Stimulated activated CD4-positive, alpha-beta T cell treated with anti-CD3 and anti-CD28 coated beads, Interleukin-12 subunit alpha, Interleukin-12 subunit beta, amount 100 ng/mL, for 24 hours (primary cell): ENCODE results near the gene GLRX5.
A peak's percentile ranks its signal among the peaks of the same experiment; 100 is the strongest.

Source experiments
- DNase-seq, 2 experiments: peaks; one replicate each; pipeline ENCODE4 v3.0.0-alpha.2; 2020; ENCODE audit warnings: low read depth in 2 of 2

Gene GLRX5

GRCh38 chr14:95515596-95516552, 19.0 kb upstream of the GLRX5 start:
- peak; percentile 72 to 79 for DNase-seq

- DNase-seq, result peak in 1 of 2 experiments; percentile 46
Measured at GRCh38 chr14:95516554-95517181, 18.2 kb upstream of the GLRX5 start, which contains the start of gene SYNE3. SYNE3 (minus strand) TSS chr14:95516650; CDS start chr14:95475821, 40,829 bp downstream.

- no peak for DNase-seq
Measured at GRCh38 chr14:95518045-95518751, 16.7 kb upstream of the GLRX5 start.

- peak; percentile 50 to 64 for DNase-seq
Measured at GRCh38 chr14:95519699-95520098, 15.2 kb upstream of the GLRX5 start.

GRCh38 chr14:95520346-95520745, 14.5 kb upstream of the GLRX5 start:
- DNase-seq, result no peak

- DNase-seq, result no peak
Measured at GRCh38 chr14:95521001-95521400, 13.8 kb upstream of the GLRX5 start.

- no peak for DNase-seq
Measured at GRCh38 chr14:95522116-95522515, 12.7 kb upstream of the GLRX5 start.

GRCh38 chr14:95522556-95522955, 12.3 kb upstream of the GLRX5 start:
- DNase-seq, result no peak

GRCh38 chr14:95523051-95523814, 11.6 kb upstream of the GLRX5 start:
- DNase-seq, result no peak

GRCh38 chr14:95523815-95524448, 10.9 kb upstream of the GLRX5 start:
- DNase-seq, result no peak

GRCh38 chr14:95524706-95525512, 9.9 kb upstream of the GLRX5 start:
- DNase-seq, result no peak

GRCh38 chr14:95525999-95526398, 8.9 kb upstream of the GLRX5 start:
- no peak for DNase-seq

GRCh38 chr14:95526483-95527386, 8.1 kb upstream of the GLRX5 start:
- DNase-seq, result no peak

GRCh38 chr14:95527387-95528002, 7.4 kb upstream of the GLRX5 start:
- DNase-seq, result peak in 1 of 2 experiments; percentile 49

- DNase-seq, result no peak
Measured at GRCh38 chr14:95529216-95529615, 5.6 kb upstream of the GLRX5 start.

- no peak for DNase-seq
Measured at GRCh38 chr14:95530473-95531276, 4.2 kb upstream of the GLRX5 start.

GRCh38 chr14:95531473-95531872, 3.4 kb upstream of the GLRX5 start:
- DNase-seq, result no peak

- DNase-seq, result no peak
Measured at GRCh38 chr14:95531969-95532368, 2.9 kb upstream of the GLRX5 start.
